Measurements from ENCODE around the gene MLLT11.

- TF ChIP-seq CTCF (IDR thresholded peaks at IDR 0.05): no peak
- TF ChIP-seq ELF4 (CRISPR knock-in tag; IDR thresholded peaks at IDR 0.05; ENCODE audit: low read depth): no peak
- TF ChIP-seq SP1 (CRISPR knock-in tag; conservative IDR thresholded peaks at IDR 0.05): no peak
- no peak for TF ChIP-seq USF2 (CRISPR knock-in tag; IDR thresholded peaks at IDR 0.05)
- TF ChIP-seq FOXJ3 (CRISPR knock-in tag; IDR thresholded peaks at IDR 0.05; ENCODE audit: borderline replicate concordance): no peak
- TF ChIP-seq CREM (CRISPR knock-in tag; IDR thresholded peaks at IDR 0.05): no peak
- TF ChIP-seq JUN (CRISPR knock-in tag; IDR thresholded peaks at IDR 0.05): no peak
- no peak for TF ChIP-seq ATF2 (CRISPR knock-in tag; IDR thresholded peaks at IDR 0.05; ENCODE audit: borderline replicate concordance, low read depth)
- TF ChIP-seq TEAD1 (CRISPR knock-in tag; IDR thresholded peaks at IDR 0.05): no peak
Observed at GRCh38 chr1:151055581-151055980, 4.6 kb upstream of the MLLT11 start.

Measured in WTC11 (cell line).